Cortex of kidney (tissue), 1 donor: ENCODE results near the gene TMEM181.

Experiments used
- DNase-seq: peaks from one replicate; lab custom pipeline; 2025; lab: John Stamatoyannopoulos, UW

TMEM181 gene

DNA sequence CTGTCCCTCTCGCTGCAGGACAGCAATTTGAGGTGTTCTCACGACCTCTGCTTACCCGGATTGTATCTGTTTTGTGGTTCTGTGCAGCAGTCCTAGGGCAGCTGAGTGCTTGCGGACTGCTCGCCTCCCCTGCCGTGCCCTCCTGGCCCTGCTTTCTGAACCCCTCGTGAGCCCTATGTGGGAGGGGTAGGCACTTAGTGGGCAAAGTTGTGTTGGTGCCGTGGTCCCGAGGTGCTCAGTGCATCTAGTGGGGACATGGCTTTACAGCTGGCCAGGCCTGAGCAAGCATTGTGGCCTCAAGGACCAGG lies 5.2 kb downstream of the TMEM181 start:
- DNase-seq = no peak

DNA sequence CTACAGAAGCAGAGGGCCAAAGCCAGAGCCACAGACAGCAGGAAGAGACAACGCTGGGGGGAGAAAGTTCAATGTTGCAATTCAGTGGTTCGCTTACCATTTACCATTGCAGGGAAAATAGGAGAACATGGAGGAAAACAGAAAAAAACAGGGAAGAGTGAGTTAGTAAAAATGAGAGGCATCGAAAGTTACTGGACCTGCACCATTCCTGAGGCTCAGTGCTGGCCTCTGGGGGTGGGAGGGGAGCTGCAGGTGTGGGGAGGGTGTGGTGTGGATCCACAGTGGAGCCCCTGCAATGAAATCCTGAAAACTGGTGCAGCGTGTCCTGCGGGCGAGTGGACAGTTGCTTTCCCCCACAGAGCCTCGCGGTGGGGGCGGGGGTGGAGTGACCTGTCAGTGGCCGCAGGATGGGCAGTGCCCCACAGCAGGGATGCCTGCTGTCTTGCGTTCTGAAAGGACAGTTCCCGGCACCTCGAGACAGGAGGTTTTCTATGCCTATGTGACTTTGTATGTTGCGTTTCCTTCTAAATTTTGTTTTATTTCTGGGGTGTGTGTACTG lies 5.7 kb downstream of the TMEM181 start:
- no peak for DNase-seq

DNA sequence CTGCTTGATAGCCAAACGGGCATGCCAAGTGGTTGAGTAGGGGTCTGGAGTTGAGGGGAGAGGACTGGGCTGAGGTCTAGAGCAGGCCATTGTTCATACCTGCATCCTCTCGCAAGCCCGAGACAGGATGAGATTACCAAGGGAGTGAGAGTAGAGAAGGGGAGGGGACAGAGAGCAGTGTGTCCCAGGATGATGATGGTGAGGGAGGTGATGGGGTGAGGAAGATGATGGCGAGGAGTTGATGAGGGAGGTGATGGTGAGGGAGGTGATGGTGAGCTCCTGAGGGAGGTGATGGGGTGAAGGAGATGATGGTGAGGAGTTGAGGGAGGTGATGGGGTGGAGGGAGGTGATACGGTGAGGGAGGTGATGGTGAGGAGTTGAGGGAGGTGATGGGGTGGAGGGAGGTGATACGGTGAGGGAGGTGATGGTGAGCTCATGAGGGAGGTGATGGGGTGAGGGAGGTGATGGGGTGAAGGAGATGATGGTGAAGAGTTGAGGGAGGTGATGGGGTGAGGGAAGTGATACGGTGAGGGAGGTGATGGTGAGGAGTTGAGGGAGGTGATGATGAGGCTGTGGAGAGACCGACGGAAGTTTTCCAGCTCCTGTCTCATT lies 6.4 kb downstream of the TMEM181 start:
- no peak for DNase-seq

DNA sequence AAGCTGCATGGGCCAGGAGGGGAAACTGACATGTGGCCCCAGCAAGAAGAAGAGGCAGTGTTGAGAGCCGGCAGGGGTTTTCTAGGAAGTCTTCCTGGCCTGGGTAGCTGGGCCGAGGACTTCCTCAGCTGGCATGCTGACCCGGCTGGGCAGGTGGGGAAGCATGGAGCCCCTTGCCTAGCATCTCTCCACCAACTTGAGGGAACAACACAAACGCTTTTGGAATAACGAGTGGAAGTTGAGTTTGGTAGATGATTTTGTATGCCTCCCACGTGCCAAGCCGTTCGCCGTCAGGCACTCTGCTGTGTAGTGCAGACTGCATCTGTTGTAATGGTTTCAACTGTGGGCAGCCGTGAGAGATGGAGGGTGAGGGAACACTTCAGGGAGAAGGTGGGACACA lies 7.3 kb downstream of the TMEM181 start:
- no peak for DNase-seq

DNA sequence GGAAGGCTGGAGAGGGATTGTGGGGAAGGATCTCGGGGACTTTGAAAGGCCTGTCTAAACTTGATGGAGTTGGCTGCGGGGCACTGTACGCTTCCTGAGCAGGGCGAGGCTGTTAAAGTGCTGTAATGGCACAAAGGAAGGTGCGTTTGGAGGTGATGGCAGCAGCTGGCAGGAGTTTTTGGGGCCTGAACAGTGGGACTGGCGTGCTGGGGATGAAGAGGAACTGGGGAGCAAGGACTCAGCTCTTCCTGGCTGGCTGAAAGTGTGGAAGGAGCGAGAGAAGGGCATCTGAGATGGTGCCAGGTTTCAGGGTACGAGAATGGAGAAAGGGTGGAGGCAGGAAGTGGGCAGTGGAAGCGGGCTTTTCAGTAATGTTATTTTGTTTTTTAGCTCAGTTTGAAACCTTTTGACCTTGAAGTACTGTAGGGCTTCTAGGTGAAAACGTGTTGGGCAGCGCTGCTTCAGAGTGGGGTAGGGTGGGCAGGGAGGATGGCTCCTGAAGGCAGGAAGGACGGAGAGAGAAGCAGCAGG lies 8.0 kb downstream of the TMEM181 start:
- DNase-seq = no peak

DNA sequence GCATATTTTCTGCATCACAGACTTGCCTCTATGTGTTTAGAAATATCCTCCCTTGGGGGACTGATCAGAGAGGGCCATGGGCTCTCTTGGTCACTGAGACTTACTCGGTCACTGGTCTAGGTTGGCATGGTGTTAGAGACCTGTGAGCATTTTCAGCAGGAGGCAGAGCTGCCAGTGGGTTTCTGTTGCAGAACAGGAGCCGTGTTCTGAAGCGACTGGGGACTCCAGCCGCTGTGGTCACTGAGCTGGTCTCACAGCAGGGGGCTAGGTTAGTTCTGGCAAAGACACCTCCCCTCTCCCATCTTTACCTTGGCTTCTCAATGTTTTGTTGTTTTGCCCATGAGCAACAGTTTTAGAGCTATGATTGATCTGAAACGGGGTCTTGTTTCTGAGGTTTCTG lies 8.7 kb downstream of the TMEM181 start:
- no peak for DNase-seq

DNA sequence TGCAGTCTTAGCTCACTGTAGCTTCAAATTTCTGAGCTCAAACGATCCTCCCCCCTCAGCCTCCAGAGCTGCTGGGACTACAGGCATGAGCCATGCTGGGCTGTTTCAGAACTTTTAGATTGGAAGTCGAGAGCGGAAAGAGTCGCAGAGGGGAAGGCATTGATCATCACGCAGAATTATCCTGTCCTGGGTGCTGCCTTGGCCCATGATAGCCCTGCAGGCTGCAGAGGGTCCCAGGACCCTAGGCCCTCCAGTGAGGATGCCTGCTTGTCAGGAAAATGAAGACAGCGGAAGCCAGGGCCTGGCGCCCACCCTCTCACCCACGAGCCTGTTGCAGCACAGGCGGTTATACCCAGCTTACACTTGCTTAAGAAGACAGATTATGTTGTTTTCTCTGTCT lies 9.1 kb downstream of the TMEM181 start:
- DNase-seq = no peak

DNA sequence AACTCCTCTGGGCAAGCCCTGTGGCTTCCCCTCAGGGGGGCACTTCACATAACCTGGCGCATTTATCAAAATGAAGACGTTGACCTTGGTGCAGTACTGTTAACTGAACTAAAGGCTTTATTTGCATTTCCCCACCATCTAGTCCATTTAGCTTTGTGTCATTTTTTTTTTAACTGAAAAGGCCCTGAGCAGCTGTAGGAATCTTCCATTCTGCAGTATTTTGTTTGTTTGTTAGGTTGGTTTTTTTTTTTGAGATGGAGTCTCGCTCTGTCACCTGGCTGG lies 10.7 kb downstream of the TMEM181 start:
- no peak for DNase-seq

DNA sequence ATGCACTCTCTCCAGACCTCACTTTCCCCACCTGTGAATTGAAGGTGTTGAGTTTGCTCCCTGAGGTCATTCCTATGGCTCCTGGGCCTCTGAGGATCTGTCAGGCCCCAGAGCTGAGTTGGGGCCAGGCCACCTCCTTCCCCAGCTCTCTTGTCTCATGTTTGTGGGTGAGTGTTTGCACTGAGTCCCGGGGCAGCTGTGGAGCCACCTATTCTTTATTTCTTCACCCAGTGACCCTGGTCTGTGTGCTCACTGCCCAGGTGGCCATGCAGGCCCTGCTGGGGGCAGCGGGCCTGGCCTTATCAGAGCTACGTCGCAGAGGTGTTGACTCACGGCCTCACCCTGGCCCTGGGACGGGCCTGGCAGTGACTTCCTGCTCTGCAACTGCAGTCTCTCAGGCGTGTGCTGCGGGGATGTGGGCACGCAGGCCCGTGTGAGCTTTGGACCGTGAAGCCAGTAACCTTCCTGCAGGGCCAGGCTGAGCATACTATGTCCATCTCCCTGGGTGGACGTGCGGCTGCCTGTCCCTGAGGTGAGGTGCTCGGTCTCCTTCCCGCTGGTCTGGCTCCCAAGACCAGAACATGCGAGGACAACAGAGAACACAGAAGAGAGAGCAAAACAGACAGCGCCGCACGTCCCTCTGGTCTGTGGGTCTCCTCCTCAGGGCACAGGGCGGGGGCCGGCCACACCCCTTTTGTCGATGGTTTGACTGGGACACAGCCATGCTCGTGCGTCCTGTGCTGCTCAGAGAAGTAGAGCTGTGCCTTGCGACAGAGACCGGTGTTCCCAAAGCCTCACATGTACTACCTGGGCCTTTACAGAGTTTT lies 12.1 kb downstream of the TMEM181 start:
- DNase-seq = no peak

DNA sequence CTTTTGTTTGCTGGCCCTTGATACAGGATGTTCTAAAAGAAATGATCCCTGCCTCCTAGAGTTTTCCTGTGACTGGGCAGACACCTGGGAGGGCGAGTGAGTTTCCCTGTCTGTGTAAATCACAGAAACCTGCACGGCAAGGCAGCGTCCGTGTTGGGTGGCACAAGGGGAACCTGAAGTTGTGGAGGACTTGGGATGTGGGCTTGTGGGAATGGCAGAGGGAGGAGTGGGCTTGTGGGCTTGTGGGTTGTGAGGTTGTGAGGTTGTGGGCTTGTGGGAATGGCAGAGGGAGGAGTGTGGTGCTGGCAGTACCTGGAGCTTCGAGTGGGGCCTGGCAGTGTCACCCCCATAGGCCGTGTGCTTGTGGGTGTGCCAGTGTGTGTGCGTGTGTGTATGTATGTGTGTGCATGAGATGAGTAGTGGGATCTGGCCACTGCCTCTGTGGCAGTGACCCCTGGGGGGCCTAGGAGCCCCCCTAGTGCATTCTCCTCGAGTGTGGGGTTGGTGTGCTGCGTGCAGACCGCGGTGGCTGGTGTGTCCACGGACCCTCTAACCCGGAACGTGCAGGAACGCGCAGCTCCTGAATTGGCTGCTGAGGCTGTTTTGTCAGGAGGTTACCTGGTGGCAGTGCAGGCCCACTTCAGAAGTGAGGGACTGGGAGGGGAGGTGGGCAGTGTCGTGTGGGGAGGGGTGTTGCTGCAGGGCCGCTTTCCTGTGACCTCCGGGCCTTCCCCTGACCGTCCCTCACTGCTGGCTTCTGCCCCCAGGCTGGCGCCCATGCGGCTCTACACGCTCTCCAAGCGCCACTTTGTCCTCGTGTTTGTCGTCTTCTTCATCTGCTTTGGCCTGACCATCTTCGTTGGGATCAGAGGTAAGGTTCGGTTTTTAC lies 13.0 kb downstream of the TMEM181 start:
- no peak for DNase-seq

DNA sequence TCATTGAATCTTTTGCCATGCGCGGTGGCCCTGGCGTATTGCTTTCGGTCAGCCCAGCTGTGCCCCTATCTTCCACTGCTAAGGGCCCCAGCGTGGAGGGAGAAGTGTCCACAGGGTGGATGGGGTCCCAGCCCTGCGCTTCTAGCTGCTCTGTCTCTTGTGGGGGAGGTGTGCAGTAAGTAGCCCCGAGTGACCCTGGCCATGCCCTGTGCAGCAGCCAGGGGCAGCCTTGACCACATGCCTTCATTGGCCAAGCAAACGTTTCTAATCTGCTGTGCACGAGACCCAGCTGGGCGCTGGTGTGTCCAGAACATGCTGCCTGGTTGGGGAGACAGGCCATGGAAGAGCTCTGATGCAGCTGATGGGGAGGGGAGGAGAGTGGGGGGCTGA lies 13.6 kb downstream of the TMEM181 start:
- no peak for DNase-seq

DNA sequence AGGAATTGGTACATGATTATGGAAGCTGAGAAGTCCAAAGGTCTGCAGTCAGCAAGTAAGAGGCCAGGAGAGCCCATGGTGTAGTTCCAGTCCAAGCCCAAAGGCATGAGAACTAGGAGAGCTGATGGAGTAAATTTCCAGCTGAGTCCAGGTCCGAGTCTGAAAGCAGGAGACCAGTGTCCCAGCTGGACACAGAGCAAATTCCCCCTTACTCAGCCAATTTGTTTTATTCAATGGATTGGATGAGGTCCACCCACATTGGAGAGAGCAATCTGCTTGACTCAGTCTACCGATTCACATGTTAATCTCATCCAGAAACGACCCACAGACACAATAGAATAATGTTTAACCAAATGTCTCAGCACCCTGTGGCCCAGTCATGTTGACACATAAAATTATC lies 14.9 kb downstream of the TMEM181 start:
- DNase-seq = no peak

DNA sequence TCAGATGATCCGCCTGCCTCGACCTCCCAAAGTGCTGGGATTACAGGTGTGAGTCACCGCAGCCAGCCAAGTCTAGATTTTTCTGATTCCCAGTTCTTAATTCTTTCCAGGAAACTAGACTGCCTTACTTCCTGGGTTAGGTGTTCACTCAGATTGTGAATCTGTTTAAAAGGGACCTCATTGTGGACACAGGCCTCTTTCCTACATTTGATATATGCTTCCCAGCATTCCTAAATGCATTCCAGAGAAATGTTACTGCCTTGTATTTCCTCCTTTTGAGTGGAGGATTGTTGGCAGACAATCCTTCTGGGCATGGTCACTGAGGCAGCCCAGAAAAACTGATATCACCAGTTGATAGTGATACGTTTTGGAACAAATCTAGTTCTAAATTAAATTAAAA lies 15.7 kb downstream of the TMEM181 start:
- DNase-seq = no peak

DNA sequence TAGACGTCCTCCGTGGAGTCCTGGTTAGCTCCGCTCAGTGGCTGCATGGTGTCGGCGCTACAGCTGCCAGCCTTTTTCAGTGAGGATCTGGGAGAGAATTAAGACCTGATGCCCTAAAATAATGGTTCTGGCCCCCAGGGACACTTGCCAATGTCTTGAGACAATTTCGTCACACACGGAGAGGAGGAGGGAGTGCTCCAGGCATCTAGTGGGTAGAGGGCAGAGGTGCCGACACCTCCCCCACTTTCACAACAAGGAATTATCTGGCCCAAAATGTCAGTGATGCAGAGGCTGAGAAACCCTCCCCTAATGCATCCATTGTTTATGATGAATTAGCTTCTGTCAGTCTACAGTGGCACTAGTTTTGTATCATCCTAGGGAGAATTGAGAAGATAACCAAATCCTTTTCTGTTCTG lies 24.4 kb downstream of the TMEM181 start:
- no peak for DNase-seq

DNA sequence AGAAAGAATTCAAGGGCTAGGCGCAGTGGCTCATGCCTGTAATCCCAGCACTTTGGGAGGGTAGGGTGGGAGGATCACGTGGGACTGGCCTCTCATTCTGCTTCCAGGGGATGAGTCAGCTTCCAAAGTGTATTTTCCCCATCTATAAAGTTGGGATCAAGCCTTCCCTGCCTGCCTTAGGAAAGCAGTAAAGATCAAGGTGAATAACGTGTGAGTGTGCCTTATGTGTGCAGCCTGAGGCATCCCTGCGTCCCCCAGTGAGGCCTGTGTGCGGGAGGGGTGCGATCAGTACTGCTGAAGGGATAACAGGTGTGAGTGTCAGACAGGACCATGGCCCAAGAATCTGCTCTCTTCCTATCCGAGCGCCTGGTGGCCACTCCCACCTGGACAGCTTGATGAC lies 26.8 kb downstream of the TMEM181 start:
- no peak for DNase-seq

DNA sequence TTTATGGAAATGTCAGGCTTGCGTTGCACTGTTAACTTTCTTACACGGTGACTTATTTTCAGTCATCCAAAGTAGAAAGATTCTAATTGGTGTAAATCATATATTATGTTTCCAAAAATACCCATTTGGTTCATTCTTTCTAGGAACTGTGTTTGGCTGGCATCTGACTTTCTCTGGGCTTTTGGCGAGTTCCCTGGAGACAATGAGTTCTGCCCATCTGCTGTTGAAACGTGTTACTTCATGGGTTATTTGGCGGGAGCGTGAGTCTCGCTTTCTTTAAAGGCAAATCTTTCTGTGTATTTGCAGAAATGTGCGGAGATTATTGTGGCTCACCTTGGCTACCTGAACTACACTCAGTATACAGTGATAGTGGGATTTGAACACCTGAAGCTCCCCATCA lies 29.5 kb downstream of the TMEM181 start:
- no peak for DNase-seq

DNA sequence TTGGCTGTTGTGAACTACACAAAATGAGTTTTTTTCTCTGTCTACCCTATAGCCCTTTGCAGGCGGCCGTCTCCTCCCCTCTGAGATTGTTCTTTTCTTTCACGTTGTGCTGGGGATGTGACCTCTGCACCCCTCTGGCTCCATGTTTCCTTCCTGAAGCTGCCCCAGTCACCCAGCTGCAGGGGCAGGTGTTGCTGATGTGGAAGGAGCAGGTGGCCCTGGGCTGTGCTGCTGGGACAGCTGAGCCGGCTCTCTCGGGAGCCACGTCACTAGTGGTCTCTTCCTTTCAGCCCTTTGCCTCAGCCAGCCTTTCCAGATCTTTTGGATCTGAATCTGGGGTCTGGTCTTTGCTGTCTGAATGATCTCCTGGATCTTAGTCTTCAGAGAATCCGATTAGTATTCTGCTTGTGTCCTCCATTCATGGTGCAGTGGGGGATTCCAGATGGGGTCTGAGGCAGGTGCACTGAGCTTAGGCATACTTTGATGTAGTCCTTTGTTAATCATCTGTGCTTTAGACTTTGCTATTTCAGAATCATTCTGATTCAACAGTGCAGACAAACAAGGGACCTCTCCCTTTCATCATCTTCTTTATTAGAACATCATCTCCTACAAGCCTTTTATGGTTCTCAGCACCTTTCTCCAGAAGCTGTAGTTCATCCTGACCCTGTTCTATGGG lies 31.4 kb downstream of the TMEM181 start:
- no peak for DNase-seq

DNA sequence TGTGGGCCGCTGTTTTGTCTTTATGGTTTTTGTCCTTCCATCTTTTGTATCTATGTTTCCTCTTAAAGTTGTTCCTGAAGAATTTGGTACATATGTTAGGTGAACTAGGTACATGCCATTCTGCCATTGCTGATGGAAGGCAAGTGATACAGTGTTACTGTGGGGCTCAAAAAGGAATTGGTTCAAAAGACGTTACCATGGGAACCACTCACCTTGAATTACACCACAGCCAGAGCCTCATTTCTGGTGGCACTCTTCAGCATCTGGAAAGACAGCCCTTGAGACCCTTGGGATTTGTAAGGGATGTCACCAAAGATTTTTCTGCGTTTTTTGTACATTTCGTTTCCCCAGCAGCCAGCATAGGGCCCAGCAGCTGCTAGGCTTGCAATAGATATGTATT lies 31.9 kb downstream of the TMEM181 start:
- no peak for DNase-seq

DNA sequence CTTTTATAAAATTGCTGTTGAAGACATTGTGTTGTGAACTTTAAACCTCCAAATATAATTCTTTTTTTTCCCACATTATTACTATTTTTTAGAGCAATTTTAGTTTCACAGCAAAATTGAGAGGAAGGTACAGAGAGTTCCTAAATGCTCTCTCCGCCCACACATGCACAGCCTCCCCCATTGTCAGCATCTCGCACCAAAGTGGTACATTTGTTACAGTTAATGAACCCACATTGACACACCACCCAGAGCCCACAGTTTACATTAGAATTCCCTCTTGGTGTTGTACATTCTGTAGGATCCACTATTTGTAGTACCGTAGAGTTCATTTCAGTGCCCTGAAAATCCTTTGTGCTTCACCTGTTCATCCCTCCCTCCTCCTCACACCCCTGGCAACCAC lies 33.8 kb downstream of the TMEM181 start:
- DNase-seq = no peak

DNA sequence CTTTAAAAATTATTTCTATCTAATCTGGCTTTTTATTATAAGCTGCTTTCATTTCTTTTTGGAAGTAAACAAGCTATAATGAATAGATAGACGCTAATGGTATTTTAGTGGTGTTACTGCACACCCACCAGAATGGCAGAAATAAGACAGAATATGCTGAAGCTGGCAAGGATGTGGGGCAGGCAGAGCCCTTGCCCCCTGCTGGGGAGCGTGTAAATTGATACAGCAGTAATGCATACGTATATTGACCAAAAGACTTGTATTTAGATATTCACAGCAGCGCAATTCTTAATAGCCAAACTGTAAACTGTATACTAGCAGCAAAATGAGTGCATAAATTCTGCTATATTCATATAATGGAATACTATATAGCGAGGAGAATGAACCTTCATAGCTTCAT lies 35.3 kb downstream of the TMEM181 start:
- DNase-seq = no peak

DNA sequence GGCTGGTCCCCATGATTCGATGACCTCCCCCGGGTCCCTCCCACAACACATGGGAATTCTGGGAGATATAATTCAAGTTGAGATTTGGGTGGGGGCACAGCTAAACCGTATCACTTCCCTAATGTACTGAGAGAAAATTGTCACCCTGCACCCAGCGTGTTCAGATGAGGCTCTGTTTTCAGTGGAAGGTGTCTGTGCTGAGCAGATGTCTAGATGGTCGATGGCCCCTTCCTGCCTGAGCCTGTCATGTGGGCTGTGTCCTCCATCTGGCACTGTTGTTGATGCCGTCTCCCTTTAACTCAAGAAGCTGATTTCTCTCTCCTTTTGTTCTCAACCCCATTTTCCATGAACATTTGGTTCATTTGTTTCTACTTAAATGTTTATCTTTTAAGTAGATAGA lies 37.0 kb downstream of the TMEM181 start:
- no peak for DNase-seq

DNA sequence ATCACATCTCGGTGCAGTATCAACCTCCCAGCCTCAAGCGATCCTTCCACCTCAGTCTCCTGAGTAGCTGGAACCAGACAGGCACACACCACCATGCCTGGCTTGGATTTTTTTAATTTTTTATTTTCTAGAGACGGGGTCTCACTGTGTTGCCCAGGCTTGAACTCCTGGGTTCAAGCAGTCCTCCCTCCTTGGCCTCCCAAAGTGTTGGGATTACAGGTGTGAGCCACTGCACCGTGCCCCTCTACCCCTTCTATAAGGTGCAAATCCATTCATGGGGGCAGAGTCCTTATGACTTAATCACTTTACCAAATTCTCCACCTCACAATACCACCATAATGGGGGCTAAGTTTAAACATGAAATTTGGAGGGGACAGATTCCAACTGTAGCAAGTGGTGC lies 37.7 kb downstream of the TMEM181 start:
- no peak for DNase-seq
